GM18498 (cell line): ENCODE results near the gene NEMP1.
"Not testable (repeated sequence)": the region's sequence is repeated elsewhere in the genome, so short reads cannot be mapped to it uniquely, and the experiment has no call there.

Experiments used
- ATAC-seq: cut with Tn5 transposase; IDR thresholded peaks from one replicate; pipeline ENCODE4 v1.9.1; 2021; ENCODE audit warnings: mild to moderate bottlenecking, moderate library complexity; ENCODE audit not compliant: unreplicated experiment

The NEMP1 gene, protein sequence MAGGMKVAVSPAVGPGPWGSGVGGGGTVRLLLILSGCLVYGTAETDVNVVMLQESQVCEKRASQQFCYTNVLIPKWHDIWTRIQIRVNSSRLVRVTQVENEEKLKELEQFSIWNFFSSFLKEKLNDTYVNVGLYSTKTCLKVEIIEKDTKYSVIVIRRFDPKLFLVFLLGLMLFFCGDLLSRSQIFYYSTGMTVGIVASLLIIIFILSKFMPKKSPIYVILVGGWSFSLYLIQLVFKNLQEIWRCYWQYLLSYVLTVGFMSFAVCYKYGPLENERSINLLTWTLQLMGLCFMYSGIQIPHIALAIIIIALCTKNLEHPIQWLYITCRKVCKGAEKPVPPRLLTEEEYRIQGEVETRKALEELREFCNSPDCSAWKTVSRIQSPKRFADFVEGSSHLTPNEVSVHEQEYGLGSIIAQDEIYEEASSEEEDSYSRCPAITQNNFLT

DNA sequence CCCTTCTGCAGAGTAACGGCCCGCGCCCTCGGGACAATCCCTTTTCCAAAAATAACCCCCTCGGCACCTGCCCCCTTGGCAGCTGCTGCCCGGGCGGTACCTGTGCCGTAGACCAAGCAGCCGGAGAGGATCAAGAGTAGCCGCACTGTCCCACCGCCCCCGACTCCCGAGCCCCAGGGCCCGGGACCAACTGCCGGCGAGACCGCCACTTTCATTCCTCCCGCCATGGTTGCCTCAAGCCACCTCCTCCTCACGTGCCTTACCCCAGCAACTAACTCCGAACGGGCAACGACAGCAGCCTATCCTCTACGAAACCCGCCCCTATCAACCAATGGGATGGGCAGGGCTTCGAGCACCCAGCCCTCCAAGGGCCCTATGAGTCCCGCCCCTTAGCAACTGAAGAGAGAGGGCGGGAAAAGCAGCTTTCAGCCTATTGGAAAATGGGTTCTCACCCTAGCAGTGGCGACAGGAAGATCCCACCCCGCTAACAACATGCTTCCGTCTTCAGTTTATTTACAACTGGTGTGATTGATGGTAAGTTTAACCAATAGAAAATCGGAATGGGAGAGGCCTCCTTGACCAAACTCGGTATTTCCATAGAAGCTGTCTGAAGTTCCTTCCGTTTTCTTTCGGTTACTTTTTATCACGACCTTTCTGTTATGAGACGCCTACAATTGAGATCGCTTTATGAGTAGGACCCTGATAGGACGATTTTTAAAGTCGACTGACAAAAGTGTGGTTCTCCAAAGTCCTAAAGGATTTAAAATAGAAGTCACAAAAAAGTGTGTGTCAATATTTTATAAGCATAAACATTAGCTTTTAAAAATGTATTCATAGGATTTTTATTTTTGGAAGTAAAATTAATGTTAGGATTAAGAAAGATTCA is at the start of gene NEMP1:
Gene NEMP1, minus strand, starts transcription at position 273 of the 886 bp plus-strand sequence. Its CDS starts 46 bp downstream, at position 227.
- peak; percentile 98 for ATAC-seq

DNA sequence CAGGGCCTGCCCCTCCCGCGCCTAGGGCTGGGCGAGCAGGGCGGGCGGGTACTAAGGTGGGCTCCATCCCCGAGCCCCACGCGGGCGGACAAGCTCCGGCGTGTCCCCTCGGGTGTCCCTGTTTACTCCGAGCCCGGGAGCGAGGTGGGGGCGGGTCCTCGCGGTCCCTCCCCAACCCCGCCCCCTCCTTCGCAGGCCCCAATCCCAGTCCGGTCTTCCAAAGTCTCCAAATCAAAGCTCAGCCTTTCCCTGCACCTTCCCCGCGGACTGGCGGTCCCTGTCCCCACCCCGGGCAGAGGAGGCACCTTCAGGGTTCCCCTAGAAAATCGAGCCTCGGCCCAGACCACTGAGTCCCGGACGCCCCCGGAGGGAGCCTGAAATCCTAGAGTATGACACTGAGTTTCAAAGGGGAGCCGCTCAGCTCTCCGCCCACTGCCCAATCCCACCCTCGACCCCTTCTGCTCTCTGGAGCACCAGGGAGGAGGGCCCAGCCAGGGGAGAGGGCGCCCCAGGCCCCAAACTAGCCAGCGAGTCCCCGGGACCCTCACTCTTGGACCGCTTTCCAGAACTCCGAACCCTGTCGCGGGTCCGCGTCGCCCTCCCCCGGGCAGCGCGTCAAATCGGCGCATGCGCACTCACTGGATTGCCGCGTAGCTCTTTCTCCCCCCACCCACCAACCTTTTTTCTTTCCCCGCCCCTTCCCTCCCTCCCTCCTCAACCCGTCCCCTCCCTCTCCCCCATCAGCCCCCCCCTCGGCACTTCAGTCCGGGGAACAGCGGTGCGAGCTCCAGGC is 49.3 kb upstream of the NEMP1 start, which contains the start of gene LRP1:
Gene LRP1, plus strand, starts transcription at position 758 of the 793 bp plus-strand sequence. CDS start 482 bp downstream, outside the sequence.
- peak; percentile 40 for ATAC-seq

DNA sequence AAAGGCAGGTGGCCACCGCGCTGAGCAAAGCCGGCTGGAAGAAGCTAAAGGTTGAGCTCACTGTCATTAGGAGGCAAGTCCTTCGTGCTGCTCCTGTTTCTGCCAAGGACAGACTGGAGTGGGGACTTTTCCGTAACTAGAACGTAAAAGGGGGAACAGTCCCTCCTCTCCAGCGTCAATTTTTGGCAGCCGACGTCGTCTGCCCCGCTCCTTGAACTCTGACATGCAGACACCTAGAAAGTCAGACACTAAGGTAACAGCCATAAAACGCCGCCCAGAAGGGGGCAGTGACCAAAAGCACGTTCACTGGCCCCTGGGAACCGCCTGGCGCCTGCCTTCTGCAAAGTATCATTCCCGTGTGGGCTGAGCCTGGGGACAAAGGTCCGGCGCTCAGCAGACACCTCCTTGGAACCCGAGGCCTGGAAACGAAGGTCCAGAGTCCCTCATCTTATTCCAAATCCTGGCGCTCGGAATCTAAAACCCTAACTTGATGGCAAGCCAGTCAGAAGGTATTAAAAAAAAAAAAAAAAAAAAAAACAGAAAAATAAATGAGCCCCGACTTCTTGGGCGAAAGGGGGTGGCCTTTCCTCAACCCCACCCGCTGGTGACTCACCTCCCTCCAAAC is 48.6 kb upstream of the NEMP1 start:
- ATAC-seq, result no peak

DNA sequence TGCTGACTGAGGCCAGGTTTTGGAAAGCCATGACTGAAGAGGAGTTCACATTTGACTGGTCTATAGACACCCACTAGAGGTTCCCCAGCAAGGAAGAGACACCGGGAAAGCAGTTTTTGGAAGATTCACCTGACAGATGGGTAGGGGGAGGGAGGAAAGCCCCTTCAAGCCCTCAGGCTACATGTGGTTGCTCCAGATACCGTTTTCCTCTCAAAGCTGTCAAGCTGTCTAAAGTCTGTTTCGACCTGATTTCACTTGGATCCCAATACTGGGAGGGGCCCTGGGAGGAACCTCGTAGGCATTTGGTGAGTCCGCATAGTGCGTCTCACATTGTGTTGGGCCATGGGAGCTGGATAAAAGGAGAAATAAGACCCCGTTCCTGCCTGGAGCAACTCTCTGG is 48.0 kb upstream of the NEMP1 start:
- no peak for ATAC-seq

DNA sequence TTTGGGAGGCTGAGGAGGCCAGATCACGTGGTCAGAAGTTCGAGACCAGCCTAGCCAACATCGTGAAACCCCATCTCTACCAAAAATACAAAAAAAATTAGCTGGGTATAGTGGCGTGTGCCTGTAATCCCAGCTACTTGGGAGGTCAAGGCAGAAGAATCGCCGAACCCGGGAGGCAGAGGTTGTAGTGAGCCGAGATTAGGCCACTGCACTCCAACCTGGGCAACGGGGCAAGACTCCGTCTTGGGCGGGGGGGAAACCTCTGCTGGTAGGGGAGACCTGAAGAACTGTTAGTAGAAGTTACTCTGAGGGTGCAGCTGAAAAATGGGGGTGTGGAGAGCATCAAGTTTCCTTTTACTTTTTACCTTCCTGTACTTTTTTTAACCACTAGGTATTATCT is 47.5 kb upstream of the NEMP1 start:
- ATAC-seq, result no peak

DNA sequence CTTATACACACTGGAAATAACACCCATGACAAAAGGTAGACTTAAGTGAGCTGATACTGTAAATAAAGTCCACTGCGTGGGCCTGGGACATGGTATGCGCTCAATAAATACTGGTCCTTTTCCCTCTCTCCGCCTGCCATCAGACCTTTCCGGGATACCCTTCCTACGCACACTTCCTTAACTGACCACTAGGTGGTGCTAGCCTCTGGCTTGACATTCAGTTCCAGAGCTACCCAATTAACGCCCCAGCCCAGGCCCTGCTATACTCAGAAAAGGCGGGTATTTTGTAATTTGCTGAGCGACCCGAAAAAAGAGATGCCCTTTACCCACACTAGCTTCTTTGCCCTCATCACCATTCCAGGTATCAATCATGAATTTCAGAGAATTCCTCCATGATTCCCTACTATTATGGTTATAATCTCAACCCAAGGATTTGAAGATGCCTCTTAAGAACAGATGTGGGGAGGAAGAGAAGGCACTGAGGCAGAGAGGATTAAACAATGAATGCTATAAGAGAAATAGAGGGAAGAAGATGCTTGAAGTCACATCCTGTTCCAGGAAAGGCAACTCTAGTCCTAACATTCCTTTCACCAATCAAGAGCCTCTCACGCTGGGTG is 45.8 kb upstream of the NEMP1 start:
- ATAC-seq, result no peak

DNA sequence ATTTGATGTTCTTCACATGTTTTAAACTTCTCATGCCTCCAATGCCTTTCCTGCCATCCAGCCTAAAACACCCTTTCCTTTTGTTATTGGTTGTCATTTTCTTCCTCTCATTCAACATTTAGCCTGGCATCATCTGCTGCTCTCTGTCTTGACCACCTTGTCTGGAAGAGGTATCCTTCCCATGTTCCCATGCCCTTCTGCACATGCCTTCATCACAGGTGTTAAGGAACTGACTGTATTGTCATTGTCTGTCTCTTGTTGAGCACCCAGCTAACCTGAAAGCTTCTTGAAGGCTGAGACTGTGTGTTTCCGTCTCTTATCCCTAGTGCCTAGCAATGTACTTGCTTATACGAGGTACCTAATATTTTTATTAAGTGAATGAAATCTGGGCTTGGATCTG is 45.2 kb upstream of the NEMP1 start:
- ATAC-seq, result no peak

DNA sequence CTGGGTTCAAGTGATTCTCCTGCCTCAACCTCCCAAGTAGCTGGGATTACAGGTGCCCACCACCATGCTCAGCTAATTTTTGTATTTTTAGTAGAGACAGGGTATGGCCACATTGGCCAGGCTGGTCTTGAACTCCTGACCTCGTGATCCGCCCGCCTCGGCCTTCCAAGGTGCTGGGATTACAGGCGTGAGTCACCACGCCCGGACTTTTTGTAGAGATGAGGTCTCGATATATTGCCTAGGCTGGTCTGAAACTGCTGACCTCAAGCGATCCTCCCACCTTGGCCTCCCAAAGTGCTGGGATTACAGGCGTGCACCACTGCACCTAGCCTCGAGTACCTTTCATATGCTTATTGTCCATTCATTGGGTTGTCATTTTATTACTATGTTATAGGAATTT is 42.1 kb upstream of the NEMP1 start:
- not testable (repeated sequence) for ATAC-seq

DNA sequence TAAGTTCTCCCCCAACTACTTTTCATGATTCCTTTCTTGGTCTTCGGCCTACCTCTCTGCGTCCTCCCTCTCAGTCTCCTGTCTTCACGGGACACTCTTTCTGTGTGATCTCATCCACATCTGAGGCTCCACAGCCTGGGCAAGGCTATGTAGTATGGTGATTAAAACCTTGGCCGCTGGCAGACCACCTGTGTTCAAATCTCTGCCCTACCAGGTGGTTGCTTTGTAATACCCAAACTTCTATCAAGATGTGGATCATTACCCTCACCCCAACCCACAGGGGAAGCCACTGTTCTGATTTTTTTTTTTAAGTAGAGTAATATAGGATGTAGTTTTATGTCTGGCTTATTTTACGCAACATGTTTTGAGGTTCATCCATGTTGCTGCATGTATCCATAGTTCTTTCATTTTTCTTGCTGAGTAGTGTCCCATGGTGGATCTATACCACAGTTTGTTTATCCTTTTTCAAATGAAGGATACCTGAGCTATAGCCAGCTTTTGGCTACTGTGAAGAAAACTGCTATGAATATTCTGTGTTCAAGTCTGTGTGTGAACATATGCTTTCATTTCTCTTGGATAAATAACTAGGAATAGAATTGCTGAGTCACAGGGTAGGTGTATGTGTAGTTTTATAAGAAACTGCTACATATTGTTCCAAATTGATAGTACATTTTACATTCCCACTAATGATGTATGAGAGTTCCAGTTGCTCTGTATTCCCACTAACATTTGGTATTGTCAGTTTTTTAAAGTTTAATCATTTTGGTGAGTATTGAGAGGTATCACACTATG is 40.9 kb upstream of the NEMP1 start:
- no peak for ATAC-seq

DNA sequence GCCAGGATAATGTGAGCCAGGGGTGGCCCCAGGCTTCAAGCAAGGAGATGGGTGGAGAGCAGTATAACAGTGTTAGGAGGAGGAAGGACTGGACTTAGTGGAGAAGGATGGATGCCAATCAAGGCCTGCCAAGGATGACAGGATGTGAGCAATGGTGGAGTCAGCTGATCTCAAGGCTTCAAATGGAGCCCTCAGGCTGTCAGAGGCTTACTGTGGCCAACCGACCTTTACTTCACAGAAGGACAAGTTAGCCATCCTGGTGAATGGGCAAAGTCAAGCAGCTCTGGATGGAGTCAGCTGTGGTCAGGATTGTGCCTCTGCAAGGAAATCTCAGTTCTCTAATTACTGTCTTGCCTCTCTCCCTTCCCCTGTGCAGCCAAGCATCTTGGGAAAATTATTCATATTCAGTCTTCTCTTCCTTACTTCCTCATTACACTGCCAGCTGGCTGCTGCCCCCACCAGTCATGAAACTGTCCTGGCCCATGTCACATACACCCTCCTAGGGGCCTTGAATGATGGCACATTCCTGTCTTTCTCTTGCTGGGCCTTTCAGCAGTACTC is 40.2 kb upstream of the NEMP1 start:
- no peak for ATAC-seq

DNA sequence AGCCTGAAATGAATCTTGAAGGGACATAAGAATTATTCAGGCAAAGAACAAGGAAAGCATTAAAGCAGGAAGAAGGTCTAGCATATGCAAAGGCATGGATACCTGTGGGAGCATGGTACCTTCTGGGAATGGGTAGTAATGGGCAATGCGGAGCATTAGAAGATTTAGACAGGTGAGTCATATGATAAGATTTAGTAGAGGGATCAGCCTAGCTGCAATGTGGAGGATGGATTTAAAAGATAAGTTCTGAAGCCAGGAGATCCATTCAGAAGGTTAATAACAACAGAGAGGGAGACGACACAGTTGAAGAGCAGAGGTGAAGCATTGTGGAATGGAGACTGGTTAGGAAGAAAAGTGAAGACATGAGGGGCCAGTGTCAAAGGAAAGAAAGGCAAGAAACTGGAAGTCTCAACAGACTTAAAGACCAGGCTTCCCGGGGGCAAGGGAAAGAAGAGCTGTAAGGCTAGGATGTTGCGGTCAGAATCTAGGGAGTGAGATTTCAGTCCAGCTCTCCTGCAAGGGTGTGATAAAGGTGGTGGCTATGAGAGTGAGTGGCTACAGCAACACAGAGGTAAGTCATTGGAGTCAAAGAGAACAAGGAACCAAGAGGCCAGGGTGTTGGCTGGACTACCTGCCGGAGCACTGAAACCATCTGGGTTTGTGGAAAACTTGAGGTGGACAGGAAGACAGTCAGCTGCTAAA is 38.1 kb upstream of the NEMP1 start:
- ATAC-seq, result no peak

DNA sequence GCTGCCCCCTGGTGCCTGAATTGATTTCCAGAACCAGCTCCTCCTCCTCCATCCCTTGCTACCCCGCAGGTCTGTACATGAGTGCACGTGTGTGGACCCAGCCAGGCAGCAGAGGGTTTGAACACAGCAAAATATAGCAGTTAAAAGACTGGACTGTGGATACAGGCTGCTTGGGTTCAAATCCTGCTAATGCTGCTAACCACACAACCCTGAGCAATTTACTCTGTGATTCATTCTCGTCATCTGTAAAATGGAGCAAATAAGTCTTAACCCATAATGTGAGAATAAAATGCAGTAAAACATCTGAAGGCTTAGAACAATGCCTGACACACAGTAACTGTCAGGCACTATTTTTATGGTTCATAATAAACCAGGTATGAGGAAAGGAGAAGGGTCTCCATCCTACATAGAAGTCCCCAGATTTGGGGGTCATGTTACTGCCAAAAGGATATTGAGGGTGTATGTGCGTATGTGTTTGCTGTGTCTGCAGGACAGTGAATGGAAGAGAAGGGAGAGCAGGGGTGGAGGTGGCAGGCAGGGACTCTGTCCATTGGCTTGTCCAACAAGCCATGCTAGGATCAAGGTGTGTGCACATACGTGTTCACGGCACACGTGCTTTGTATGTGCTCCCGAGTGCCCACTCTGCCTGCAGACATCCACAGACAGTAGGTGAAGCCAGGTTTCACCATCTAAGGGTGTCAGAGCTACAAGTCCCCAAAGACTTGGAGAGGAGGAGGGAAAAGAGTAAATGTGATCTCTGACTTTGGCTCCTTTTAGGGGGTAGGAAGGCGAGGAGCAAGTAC is 34.1 kb upstream of the NEMP1 start:
- ATAC-seq, result peak; percentile 48

DNA sequence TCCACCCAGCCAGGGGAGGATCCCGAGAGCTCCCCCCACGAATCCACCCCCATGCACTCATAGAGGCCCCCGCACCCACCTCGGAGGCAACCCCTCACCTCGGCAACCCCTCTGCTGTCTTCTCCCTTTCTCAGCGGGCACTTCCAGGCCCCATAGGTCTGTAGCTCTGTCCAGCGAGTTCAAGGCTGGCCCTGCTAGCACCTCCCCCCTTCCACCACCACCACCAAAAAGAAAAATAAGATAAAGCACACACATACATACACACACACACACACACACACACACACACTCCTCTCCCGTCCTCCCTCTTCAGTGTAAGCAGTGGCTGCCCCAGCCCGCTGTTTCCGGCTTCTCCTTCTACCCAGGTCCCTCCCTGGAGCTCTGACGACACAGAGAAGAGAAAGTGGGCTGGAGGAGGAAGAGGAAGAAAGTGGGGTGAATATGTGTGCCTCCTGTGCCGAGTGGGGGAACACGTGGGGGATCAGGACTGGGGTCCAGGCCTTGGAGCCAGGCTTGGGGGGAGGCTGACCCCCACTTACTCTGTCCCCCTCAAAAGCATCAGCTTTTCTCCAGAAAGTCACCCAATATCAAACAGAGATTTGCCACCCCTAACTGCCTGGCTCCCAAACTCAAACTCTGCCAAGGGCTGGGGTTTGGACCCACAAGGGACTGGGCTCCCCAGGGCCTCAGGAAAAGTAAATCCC is 32.6 kb upstream of the NEMP1 start, which contains the start of gene STAT6:
Gene STAT6, minus strand, starts transcription at position 332 of the 704 bp plus-strand sequence. CDS start 3,084 bp downstream, outside the sequence.
- peak; percentile 58 for ATAC-seq

DNA sequence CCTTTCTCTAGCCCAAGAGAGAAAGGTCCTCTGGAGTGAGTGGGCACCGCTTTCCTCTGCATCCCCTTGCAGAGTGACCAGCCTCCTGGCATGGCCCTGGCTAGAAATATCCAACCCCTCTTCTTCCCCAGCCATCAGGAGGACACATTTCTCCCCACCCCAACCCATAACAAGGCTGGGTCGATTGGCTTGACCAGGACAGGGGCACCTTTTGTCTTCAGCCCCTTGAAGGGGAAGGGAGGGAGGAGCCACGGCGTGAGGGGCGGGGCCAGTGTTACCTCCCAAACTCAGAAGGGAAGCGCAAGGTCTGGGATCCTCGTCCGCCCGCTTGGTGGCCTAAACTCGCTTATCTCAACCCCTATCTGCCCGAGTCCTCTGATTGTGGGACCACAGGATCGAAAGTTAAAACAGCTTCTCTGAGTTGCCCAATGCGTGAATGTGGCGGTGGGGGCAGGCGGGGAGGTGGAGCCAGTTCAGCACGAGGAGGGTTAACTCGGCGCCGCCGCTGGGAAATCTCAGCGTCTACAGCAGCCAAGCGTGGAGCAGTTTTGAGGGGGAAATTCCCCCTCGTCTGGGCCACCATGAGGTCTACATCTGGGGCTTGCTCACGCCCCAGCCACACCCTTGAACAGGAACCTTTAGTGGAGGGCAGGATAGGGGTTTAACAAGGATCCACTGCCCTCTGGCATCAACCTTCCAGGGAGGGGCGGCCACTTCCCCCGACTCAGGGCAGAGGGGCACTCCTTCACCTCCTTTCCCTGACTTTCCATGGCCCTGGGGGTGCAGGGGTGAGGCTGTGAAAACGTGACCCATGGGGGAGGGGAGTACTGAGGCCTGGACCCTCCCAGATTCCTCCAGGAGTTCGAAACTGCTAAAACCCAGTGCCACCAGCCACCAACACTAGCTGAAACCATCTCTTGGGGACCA is 31.8 kb upstream of the NEMP1 start:
- ATAC-seq, result peak; percentile 43
